T-helper 2 cell (primary cell): ENCODE measurements around the gene CCDC142.

Experiments used
- DNase-seq, 5 experiments: peaks; one replicate each; pipeline versions ENCODE4 v3.0.0 to v3.0.0-alpha.2; 2012 to 2022
- total RNA-seq, 2 donors: gene quantifications; one replicate each; lab custom pipeline; 2026; lab: John Stamatoyannopoulos, UW

The CCDC142 gene, protein sequence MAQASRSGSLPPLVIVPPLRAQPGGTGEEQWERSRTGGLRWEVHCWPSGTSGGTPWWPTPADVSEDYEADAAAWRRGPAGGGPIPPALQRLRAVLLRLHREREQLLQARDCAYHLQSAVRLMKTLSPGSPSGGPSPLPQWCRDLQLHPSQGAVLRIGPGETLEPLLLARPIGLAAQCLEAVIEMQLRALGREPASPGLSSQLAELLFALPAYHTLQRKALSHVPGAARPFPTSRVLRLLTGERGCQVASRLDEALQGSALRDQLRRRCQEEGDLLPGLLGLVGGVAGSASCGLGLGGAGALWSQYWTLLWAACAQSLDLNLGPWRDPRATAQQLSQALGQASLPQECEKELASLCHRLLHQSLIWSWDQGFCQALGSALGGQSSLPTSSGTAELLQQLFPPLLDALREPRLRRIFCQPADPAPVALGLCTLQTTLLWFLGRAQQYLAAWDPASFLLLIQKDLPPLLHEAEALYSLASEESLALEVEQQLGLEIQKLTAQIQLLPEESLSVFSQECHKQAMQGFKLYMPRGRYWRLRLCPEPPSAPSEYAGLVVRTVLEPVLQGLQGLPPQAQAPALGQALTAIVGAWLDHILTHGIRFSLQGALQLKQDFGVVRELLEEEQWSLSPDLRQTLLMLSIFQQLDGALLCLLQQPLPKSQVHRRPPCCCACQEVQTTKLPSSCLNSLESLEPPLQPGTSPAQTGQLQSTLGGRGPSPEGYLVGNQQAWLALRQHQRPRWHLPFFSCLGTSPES
- 8.7 to 16.7 reads per million in 2 donors for total RNA-seq

DNA sequence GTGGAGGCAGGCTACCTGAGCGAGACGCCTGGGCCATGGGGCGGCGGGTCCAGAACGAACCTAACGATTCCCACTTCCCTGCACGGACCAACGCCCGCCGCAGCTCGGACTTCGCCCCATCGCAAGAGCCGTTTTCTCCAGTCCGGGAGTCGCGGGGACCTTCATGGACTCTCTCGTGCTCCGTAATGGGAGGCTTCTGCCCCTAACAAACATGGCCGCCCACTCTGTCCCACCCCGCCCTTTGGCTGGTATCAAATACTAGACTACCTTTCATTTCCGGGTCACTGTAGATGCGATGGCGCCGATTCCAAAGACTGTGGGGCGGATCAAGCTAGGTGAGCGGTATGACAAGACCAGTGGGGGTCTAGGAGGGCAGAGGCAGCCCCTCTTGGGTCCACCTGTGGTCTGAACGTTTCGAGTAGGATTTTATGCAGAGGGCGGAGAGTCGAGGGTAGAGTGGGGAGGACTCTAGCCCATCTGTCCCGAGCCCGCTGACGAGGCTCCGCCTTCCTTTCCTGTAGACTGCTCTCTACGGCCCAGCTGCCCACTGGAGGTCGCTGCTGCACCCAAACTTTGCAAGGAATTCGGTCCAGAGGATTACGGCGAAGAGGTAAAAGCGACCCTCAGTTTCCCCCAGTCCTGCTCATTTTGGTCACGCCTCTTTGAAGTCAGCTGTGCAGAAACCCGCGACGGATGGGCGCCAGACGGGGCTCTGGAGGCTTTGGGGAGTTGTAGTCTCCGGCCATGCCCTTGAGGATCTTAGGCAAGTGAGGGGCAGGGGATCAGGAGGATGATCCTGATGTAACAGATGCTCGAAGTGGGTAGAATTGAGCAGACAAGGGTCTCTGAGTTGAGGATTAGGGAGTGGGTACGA, at the start of gene CCDC142, which contains the start of gene TTC31:
Gene CCDC142, minus strand, starts transcription at position 198 of the 874 bp plus-strand sequence. Its CDS starts 161 bp downstream, at position 37.
Gene TTC31, plus strand, starts transcription at position 281 of the 874 bp plus-strand sequence. Its CDS starts 15 bp downstream, at position 296.
- peak; percentile 71 to 96 (median 91) for DNase-seq

DNA sequence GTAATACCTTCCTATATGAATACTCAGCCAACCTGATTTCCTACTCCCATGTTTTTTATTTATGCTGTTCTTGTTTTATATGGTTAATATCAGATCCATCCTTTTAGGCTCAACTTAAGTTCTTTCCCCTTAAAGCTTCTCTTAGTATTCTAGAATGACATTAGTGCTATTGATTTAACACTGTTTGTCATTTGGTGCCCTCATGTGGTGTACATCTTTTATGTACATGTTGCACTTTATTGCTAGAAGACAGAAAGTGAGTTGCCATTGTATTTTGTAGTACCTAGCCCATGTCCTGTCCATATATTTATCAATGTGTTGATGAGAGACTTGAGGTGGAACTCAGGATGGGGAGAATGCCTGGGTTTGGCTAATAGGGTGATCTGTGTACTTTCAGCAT, 49.4 kb upstream of the CCDC142 start:
- peak in 2 of 5 experiments; percentile 11 to 76 for DNase-seq

DNA sequence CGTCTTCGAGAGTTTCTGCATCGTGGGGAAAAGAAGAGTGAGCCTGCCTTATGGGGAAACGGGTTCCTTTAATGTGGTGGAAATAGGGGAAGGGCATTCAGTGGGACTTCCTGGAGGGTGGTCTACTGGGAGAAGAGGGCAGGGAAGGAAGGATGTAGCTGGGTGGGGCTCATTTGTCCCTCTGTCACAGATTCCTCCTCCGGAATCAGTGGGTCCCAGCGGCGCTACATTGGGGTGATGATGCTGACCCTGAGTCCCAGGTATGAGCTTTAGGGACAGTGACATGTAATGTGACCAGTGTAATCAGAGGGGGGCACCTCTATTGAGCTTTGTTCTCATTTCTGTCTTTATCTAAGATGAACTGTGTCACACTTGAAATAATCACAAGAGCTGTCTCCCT, 48.9 kb upstream of the CCDC142 start:
- DNase-seq = no peak

DNA sequence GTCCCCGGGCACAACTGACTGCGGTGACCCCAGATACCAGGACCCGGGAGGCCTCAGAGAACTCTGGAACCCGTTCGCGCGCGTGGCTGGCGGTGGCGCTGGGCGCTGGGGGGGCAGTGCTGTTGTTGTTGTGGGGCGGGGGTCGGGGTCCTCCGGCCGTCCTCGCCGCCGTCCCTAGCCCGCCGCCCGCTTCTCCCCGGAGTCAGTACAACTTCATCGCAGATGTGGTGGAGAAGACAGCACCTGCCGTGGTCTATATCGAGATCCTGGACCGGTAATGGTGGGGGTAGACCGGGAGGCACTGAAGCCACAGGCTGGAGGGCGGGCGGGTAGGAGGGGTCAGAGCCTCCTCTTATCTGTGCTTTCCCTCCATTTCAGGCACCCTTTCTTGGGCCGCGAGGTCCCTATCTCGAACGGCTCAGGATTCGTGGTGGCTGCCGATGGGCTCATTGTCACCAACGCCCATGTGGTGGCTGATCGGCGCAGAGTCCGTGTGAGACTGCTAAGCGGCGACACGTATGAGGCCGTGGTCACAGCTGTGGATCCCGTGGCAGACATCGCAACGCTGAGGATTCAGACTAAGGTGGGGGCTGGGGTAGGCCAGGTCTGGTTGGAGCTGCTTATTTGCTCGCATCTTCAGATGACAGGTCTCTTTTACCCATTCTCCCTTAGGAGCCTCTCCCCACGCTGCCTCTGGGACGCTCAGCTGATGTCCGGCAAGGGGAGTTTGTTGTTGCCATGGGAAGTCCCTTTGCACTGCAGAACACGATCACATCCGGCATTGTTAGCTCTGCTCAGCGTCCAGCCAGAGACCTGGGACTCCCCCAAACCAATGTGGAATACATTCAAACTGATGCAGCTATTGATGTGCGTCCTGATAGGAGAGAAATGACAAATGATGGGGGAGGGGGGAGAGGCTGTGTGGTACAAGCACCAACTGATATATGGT, 47.7 kb upstream of the CCDC142 start:
- peak in 3 of 5 experiments; percentile 33 to 82 (median 71) for DNase-seq

DNA sequence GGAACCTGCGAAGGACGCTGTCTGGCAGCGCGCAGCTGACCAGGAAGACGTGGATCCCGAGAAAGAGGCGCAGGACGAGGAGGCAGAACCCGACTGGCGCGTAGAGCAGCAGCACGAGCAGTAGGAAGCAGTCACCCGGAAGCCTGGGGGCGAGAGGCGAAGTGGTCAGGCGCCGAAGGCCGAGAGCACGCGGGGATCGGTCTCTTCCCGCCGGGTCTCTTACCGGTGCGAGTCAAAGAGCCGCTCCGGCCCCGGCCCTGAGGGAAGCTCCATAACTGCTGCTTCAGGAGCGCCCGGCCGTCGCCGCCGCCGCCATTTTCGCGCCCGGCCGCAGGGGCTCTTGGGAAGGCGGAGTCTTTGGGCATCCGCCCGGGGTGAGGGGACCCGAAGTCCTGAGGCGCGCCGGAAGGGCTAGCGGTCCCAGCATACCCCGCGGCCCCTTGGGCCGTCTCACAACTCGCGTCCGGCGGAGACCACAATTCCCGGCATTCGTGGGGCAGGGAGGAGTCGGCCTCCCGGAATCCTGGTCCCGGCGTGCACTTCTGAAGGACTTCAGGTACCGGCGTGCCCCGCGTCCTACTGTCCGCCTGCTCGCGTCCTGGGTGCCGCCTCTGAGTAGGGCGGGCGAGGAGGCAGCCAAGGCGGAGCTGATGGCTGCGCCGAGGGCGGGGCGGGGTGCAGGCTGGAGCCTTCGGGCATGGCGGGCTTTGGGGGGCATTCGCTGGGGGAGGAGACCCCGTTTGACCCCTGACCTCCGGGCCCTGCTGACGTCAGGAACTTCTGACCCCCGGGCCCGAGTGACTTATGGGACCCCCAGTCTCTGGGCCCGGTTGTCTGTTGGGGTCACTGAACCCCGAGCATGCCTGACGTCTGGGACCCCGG, 46.8 kb upstream of the CCDC142 start, which contains the start of the genes AUP1 and HTRA2:
Gene AUP1, minus strand, starts transcription at position 350 of the 882 bp plus-strand sequence. Its CDS starts 77 bp downstream, at position 273.
Gene HTRA2, plus strand, starts transcription at position 577 of the 882 bp plus-strand sequence. Its CDS starts 74 bp downstream, at position 651.
- peak; percentile 73 to 97 (median 83) for DNase-seq

DNA sequence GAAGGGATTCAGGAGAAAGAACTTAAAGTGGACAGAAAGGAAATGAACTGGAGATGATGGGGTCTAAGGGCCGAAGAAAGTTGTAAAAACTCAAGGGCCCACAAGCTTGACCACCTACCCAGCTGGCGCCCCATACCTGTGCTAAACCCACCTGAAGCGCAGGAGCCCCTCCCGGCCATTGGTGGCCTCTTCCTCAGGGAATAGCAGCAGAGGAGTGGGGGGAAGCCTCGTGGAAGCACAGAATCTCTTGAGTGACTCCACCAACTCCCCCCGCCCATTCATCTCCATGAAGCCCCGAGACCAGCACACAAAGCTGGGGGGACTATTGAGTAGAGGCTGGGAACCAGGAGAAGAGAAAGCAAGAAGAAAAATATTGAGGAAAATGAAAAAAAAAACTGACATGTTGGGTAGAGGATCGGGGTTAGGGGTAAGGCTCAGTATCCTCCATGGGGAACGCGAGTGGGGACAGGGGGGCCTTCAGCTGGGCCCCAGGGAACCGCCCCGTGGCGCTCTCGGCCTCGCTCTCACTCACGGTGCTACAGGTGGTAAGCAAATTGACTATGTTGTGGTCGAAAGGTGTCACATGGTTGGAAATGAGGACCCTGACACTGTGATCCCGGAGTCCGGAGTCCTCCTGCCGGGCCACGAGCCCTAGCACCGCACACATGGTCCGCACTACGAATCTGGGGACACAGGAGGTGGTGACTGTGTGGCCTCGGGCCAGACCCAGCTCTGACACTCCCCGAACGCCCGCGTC, 46.0 kb upstream of the CCDC142 start:
- peak in 2 of 5 experiments; percentile 22 to 55 for DNase-seq

DNA sequence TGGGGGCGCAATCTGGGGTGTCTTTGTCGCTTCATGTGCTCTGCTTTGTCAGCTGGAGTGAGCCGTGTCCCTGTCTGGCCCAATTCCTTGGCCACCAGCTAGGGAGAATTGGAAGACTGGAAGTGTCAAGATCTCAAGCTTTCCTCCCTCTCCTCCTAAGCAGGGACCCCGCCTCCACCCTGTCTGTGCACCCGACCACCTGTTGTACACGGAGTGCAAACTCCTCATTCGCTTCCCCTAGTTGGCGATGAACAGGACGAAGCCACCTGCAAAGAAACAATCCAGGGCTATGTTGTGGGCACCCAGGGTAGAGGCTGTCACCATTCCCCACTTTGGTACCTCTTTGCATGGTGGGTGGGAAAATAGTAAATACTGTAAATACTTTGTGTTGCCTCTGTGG, 44.9 kb upstream of the CCDC142 start:
- no peak for DNase-seq

DNA sequence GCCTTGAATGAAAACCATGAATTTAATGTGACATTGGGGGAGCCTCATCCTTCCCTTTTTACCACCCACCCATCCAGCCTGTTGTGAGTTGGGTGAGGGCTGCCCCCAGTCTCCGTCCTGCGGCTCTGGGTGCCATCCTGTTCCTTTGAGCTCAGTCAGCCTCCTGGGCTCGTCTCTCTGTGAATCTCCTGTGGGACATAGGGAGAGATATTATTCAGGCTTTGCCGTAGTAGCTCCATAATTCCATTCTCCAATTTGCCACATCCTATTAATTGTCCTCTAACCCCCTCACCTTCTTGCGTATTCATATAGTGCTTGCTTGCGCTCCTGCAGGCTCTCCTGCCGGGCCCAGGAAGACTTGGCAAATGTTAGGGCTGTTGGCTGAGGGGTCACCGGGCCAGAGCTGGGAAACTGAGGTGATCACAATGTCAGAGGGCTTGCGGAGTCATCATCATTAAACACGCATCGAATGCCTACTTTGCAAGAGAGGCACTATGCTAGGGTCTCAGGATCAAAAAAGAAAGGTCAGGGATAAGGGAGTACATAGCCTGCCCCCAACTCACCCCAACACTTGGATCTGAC, 43.9 kb upstream of the CCDC142 start:
- no peak for DNase-seq

DNA sequence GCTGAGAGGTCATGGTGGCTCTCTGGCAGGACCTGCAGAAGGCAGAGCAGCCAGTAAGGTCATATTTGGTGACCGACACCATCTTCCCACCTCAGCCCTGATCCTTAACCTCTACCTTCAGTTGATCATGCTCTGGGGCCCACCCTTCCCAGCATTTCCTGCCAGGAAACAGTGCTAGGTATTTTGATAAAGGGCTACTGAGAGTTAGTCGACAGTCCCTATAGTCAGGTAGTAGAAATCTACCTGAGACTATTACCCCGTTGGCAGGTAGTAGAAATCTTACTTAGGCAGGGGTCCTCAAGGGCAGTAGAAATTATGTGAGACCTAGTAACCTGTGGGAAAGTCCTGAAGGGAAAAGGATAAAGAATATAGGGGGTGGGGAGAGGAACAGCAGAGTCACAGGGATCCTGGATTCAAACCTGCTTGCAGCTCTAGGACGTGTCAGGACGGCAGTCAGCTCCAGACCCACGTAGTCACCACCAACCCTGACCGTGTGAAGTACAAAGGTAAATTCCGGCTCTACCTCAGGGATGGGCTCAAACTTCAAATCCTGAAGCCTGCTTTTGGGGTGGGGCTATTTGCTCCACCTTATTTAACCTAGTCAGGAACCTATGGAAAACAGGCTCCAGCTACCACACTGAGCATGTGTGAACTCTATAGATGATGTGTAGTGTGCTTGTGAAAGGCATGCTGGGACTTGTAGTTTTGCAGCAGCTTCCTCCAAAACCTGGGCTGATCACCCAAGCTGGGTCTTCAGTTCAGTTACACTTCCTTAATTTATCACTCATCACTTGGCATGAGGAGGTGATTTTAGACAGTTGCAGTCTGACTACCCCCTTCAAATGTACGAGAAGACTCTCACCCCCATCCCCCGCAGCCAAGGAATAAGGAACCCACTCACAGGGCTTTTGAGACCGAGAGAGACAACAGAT, 43.2 kb upstream of the CCDC142 start, which contains the start of gene DQX1:
Gene DQX1, minus strand, starts transcription at position 515 of the 932 bp plus-strand sequence. Its CDS starts 502 bp downstream, at position 13.
- peak in 1 of 5 experiments; percentile 58 for DNase-seq

DNA sequence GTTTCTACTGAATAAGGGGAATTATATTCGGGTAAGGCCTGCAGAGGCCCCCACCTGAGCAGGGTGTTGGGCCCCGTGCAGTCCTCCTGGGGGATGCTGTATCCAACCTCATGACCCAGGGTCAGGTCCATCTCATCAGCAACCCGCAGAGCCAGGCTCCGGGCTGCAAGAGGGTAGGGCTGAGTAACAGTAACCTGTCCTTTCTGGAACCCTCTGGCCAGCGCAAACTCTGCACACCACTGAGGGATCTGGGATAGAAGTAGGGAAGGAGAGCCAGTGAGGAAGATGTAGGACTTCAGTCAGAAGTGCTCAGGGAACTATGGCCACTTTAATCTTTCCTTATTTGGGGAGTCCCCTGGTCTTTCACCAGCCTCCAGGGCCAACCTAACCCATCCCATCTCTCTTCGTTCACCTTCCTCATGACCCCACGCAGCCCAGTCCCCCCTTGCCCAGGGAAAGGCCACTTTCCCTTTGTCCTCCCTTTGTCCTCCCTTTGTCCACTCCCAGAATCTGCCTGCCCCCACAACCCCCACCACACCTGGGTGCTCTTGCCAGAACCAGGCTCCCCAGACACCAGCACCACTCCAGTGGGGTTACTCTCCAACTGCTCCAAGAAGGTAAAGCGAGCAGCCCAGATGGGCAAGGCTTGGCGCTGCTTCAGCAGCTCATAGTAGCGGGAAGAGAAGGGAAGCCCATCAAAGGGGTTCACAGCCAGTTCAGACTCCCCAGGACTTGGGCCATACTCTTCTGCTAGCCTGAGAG, 42.3 kb upstream of the CCDC142 start:
- no peak for DNase-seq

DNA sequence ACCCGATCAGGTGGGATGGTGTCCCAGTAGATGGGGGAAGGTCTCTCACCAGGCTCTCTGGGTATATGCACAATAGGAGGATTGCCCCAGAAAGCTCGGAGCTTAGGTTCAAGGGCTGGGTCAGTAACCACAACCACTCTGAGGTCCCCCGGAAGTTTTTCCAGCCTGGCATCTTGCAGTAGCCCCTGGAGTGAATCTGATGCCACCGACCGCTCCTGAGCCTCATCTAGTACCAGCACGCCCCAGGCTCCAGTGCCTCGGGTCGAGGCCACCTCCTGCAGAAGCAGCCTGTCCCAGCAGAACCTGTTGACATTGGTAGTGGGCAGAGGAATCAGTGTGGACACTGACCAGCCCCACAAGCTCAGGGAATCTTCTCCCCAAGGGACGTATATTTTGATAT, 41.2 kb upstream of the CCDC142 start:
- no peak for DNase-seq

DNA sequence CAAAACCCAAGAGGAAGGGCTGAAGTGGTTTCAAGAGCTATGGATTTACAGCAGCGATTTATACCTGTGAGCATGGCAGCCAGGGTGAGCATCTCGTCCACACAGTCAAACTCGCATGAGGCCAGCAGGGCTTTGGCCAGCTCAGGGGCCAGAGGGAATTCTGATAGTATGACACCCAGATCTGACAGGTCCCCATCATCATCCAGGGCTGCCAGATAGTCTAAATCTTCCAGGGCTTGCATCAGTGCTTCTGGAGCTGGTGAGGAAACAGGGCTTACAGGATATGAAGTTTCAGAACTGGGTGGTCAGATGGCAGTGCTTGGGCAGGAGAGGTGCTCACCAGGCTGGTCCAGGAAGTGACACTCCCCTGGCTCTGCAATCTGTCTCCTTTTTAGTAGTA, 39.7 kb upstream of the CCDC142 start:
- DNase-seq = no peak

DNA sequence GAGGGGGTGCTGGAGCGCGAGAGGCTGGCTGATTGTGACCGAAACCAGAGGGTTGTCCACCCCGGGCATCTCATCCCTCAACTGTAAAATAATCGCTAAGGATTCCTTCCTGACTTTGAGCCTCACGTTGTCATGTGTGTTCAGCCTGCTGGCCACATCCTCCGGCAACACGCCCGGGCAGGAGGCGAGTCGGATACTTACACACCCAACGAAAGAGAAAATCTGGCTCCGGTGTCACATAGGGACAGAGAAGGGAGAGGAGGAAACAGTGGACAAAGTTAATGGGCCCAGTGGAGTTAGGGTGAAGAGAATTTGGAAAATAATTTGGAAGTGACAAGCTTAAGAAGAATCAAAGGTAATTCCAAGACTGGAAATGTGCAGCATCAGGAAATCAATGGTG, 33.9 kb upstream of the CCDC142 start:
- DNase-seq = no peak

DNA sequence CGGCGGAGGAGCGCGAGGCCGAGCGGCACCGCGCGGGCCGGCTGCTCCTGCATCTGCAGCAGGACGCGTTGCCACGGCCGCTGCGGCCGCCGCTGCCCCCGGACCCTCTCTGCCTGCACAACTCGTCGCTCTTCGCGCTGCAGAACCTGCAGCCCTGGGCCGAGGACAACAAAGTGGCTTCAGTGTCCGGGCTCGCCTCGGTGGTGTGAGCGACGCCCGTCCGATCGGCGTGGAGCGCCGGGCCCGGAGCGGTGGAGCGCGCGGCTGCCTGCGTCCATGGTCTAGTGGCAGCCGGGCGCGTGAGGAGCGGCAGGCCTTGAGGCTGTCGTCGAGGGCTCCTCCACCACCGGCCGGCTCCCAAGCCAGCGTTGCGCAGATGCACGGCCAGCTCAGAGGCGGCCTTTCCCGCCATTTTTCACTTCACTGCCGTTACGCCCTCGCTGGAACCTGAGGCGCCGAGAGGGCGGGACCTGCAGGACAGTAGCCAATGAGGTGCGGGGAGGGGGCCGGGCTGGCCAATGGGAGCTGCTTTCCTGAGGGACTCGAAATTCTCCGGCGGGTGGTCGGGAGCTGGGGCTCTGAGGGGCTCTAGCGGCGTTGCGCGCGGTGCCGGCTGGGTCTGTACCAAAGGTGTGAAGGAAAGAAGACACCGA, 33.3 kb upstream of the CCDC142 start:
- peak; percentile 44 to 86 (median 68) for DNase-seq

DNA sequence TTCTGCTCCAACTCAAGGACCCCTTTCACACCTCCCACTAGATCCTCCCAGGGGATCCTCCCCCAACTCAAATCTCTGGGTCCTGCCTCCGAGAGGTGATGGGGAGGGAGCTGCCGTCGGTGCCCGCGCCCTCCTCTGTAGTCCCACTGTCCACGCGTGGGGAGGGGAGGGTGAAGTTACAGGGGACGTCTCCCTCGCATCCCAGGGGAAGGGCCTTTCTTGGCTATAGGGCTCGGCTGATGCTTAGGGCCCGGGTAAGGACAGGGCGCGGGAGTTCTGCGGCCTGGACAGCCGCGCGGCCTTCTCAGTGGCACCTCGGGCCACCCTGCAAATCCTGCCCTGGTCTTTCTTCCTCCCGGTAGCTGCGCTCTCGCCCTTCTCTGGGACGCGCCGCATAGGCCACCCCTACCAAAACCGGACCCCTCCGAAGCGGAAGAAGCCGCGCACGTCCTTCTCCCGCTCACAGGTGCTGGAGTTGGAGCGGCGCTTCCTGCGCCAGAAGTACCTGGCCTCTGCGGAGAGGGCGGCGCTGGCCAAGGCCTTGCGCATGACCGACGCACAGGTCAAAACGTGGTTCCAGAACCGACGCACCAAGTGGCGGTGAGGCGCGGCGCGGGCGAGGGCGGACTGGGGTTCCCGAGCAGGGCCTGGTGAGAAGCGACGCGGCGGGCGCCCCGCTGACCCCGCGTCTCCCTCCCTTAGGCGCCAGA, 32.6 kb upstream of the CCDC142 start:
- peak in 1 of 5 experiments; percentile 26 for DNase-seq
